ENCODE data around the gene UGT2B15. TPM values are rescaled to one million over a fixed set of nuclear protein-coding genes. Genes with fewer than 3 reads are reported as not detected.
"Not testable (repeated sequence)": the region's sequence is repeated elsewhere in the genome, so short reads cannot be mapped to it uniquely, and the experiment has no call there.

UGT2B15 gene
- polyA plus RNA-seq, 4 donors: 2.5 to 94.3 (median 12.1) TPM

GRCh38 chr4:68664721-68665120 is 5.7 kb downstream of the UGT2B15 start:
- H3K36me3 ChIP-seq (ENCODE audit: control insufficient read depth in 3 of 3, insufficient read depth in 2 of 3, low read depth in 1 of 3, low read length in 3 of 3); H3K9me3 ChIP-seq (ENCODE audit: control insufficient read depth in 2 of 2, insufficient read depth in 1 of 2, low read depth in 1 of 2, low read length in 1 of 2); H3K27ac ChIP-seq (ENCODE audit: low read depth in 1 of 3, low read length in 2 of 3); H3K4me1 ChIP-seq (ENCODE audit: control insufficient read depth in 3 of 3, insufficient read depth in 2 of 3, low read depth in 1 of 3, low read length in 2 of 3); DNase-seq; H3K4me3 ChIP-seq (ENCODE audit: low read depth in 1 of 3, low read length in 3 of 3); FAIRE-seq; H3K27me3 ChIP-seq (ENCODE audit: control insufficient read depth in 3 of 3, insufficient read depth in 3 of 3, low read length in 3 of 3): not testable (repeated sequence)
- 67 to 82% (median 75%) methylated on average over 3 of the region's 3 CpGs for WGBS, 3 donors

GRCh38 chr4:68662836-68663574 is 7.4 kb downstream of the UGT2B15 start:
- FAIRE-seq; H3K27ac ChIP-seq (ENCODE audit: low read depth in 1 of 3, low read length in 2 of 3); H3K4me3 ChIP-seq (ENCODE audit: low read depth in 1 of 3, low read length in 3 of 3); DNase-seq; H3K36me3 ChIP-seq (ENCODE audit: control insufficient read depth in 3 of 3, insufficient read depth in 2 of 3, low read depth in 1 of 3, low read length in 3 of 3); H3K27me3 ChIP-seq (ENCODE audit: control insufficient read depth in 3 of 3, insufficient read depth in 3 of 3, low read length in 3 of 3); H3K9me3 ChIP-seq (ENCODE audit: control insufficient read depth in 2 of 2, insufficient read depth in 1 of 2, low read depth in 1 of 2, low read length in 1 of 2); H3K4me1 ChIP-seq (ENCODE audit: control insufficient read depth in 3 of 3, insufficient read depth in 2 of 3, low read depth in 1 of 3, low read length in 2 of 3): not testable (repeated sequence)
- WGBS, 3 donors: no CpG with 5 or more reads among the region's 1 CpG

DNA sequence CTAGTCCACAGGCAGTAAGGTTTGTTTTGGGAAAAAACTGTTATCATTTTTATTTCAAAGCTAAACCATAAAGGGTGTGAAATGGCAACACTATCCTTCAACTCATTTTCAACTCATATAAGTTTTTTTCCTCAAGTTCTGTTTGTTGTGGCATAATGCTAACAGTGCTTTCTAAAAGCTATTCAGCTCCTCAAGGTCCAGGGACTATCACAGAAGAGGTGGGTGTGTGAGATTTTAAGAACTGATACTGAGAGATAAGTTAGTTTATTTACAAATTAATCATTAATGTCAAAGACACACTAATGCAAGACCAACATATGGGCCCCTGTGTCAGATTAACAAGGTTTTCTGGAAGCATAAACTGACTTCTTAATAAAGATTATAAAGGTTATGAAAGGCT is 11.8 kb downstream of the UGT2B15 start:
- no peak overlapping the region for H3K27ac ChIP-seq (ENCODE audit: low read depth in 1 of 3, low read length in 2 of 3)
- no peaks in the 10 kb centered on the region for H3K36me3 ChIP-seq (ENCODE audit: control insufficient read depth in 3 of 3, insufficient read depth in 2 of 3, low read depth in 1 of 3, low read length in 3 of 3)
- H3K27me3 ChIP-seq (ENCODE audit: control insufficient read depth in 3 of 3, insufficient read depth in 3 of 3, low read length in 3 of 3): no peaks in the 10 kb centered on the region
- no peak overlapping the region for H3K4me3 ChIP-seq (ENCODE audit: low read depth in 1 of 3, low read length in 3 of 3)
- DNase-seq: peak; percentile 13 to 24
- H3K4me1 ChIP-seq (ENCODE audit: control insufficient read depth in 3 of 3, insufficient read depth in 2 of 3, low read depth in 1 of 3, low read length in 2 of 3): peaks cover 0 to 8% (median 0%) of the 10 kb centered on the region in 3 donors
- H3K9me3 ChIP-seq (ENCODE audit: control insufficient read depth in 2 of 2, insufficient read depth in 1 of 2, low read depth in 1 of 2, low read length in 1 of 2): no peaks in the 10 kb centered on the region
- FAIRE-seq: peak; percentile 90

GRCh38 chr4:68657022-68657594 is 13.3 kb downstream of the UGT2B15 start:
- H3K27ac ChIP-seq (ENCODE audit: low read depth in 1 of 3, low read length in 2 of 3): peak overlapping the region in 1 of 3 donors; percentile 57

GRCh38 chr4:68656445-68656973 is 13.9 kb downstream of the UGT2B15 start:
- not testable (repeated sequence) for H3K27me3 ChIP-seq (ENCODE audit: control insufficient read depth in 3 of 3, insufficient read depth in 3 of 3, low read length in 3 of 3); H3K9me3 ChIP-seq (ENCODE audit: control insufficient read depth in 2 of 2, insufficient read depth in 1 of 2, low read depth in 1 of 2, low read length in 1 of 2); H3K4me3 ChIP-seq (ENCODE audit: low read depth in 1 of 3, low read length in 3 of 3); DNase-seq; H3K36me3 ChIP-seq (ENCODE audit: control insufficient read depth in 3 of 3, insufficient read depth in 2 of 3, low read depth in 1 of 3, low read length in 3 of 3); H3K4me1 ChIP-seq (ENCODE audit: control insufficient read depth in 3 of 3, insufficient read depth in 2 of 3, low read depth in 1 of 3, low read length in 2 of 3)
- WGBS, 3 donors: 59 to 80% (median 80%) methylated on average over 2 of the region's 2 CpGs
- peak overlapping the region in 1 of 3 donors; percentile 57 for H3K27ac ChIP-seq (ENCODE audit: low read depth in 1 of 3, low read length in 2 of 3)
- FAIRE-seq: peak; percentile 26

More at GRCh38 chr4:68657022-68657594, 13.3 kb downstream of the UGT2B15 start:
- not testable (repeated sequence) for H3K9me3 ChIP-seq (ENCODE audit: control insufficient read depth in 2 of 2, insufficient read depth in 1 of 2, low read depth in 1 of 2, low read length in 1 of 2); DNase-seq; H3K4me3 ChIP-seq (ENCODE audit: low read depth in 1 of 3, low read length in 3 of 3); FAIRE-seq; H3K36me3 ChIP-seq (ENCODE audit: control insufficient read depth in 3 of 3, insufficient read depth in 2 of 3, low read depth in 1 of 3, low read length in 3 of 3); H3K4me1 ChIP-seq (ENCODE audit: control insufficient read depth in 3 of 3, insufficient read depth in 2 of 3, low read depth in 1 of 3, low read length in 2 of 3); H3K27me3 ChIP-seq (ENCODE audit: control insufficient read depth in 3 of 3, insufficient read depth in 3 of 3, low read length in 3 of 3)

GRCh38 chr4:68655764-68656444 is 14.5 kb downstream of the UGT2B15 start:
- Histone ChIP-seq H3K4me3 (ENCODE audit: low read depth in 1 of 3, low read length in 3 of 3) (no peak overlapping the region), H3K36me3 (ENCODE audit: control insufficient read depth in 3 of 3, insufficient read depth in 2 of 3, low read depth in 1 of 3, low read length in 3 of 3) (no peaks in the 10 kb centered on the region), H3K27me3 (ENCODE audit: control insufficient read depth in 3 of 3, insufficient read depth in 3 of 3, low read length in 3 of 3) (no peaks in the 10 kb centered on the region), H3K9me3 (ENCODE audit: control insufficient read depth in 2 of 2, insufficient read depth in 1 of 2, low read depth in 1 of 2, low read length in 1 of 2) (no peaks in the 10 kb centered on the region), H3K27ac (ENCODE audit: low read depth in 1 of 3, low read length in 2 of 3) (peak overlapping the region in 1 of 3 donors; percentile 13), H3K4me1 (ENCODE audit: control insufficient read depth in 3 of 3, insufficient read depth in 2 of 3, low read depth in 1 of 3, low read length in 2 of 3) (peaks cover 0 to 8% (median 0%) of the 10 kb centered on the region in 3 donors)
- peak in 1 of 2 donors; percentile 15 for DNase-seq
- no peak for FAIRE-seq
- 20 to 62% (median 43%) methylated on average over 3 of the region's 3 CpGs for WGBS, 3 donors

- no peak for DNase-seq
- peaks cover 0 to 8% (median 0%) of the 10 kb centered on the region in 3 donors for H3K4me1 ChIP-seq (ENCODE audit: control insufficient read depth in 3 of 3, insufficient read depth in 2 of 3, low read depth in 1 of 3, low read length in 2 of 3)
- no peak overlapping the region for H3K4me3 ChIP-seq (ENCODE audit: low read depth in 1 of 3, low read length in 3 of 3)
- H3K36me3 ChIP-seq (ENCODE audit: control insufficient read depth in 3 of 3, insufficient read depth in 2 of 3, low read depth in 1 of 3, low read length in 3 of 3): no peaks in the 10 kb centered on the region
- 73 to 83% (median 76%) methylated on average over 5 of the region's 5 CpGs for WGBS, 3 donors
- FAIRE-seq: no peak
- H3K27ac ChIP-seq (ENCODE audit: low read depth in 1 of 3, low read length in 2 of 3): no peak overlapping the region
- no peaks in the 10 kb centered on the region for H3K27me3 ChIP-seq (ENCODE audit: control insufficient read depth in 3 of 3, insufficient read depth in 3 of 3, low read length in 3 of 3)
- H3K9me3 ChIP-seq (ENCODE audit: control insufficient read depth in 2 of 2, insufficient read depth in 1 of 2, low read depth in 1 of 2, low read length in 1 of 2): no peaks in the 10 kb centered on the region
These were observed 15.3 kb downstream of the UGT2B15 start for GRCh38 chr4:68654946-68655721.

- no peak overlapping the region for H3K4me3 ChIP-seq (ENCODE audit: low read depth in 1 of 3, low read length in 3 of 3)
- H3K4me1 ChIP-seq (ENCODE audit: control insufficient read depth in 3 of 3, insufficient read depth in 2 of 3, low read depth in 1 of 3, low read length in 2 of 3): peaks cover 0 to 3% (median 0%) of the 10 kb centered on the region in 3 donors
- H3K27me3 ChIP-seq (ENCODE audit: control insufficient read depth in 3 of 3, insufficient read depth in 3 of 3, low read length in 3 of 3): no peaks in the 10 kb centered on the region
- DNase-seq (no peak), FAIRE-seq (no peak)
- WGBS, 3 donors: 45 to 82% (median 70%) methylated on average over 1 of the region's 1 CpG
- peaks cover 0 to 2% of the 10 kb centered on the region in 2 donors for H3K9me3 ChIP-seq (ENCODE audit: control insufficient read depth in 2 of 2, insufficient read depth in 1 of 2, low read depth in 1 of 2, low read length in 1 of 2)
- H3K36me3 ChIP-seq (ENCODE audit: control insufficient read depth in 3 of 3, insufficient read depth in 2 of 3, low read depth in 1 of 3, low read length in 3 of 3): no peaks in the 10 kb centered on the region
- no peak overlapping the region for H3K27ac ChIP-seq (ENCODE audit: low read depth in 1 of 3, low read length in 2 of 3)
These were observed 18.5 kb downstream of the UGT2B15 start for GRCh38 chr4:68651932-68652331.

Measured in small intestine (tissue), 7 donors.